Panc1 (cell line): ENCODE measurements around the gene MAGI2.

Experiments used
- CTCF ChIP-seq: fragments of 450-650 bp; IDR thresholded peaks from 2 replicates; pipeline ENCODE4 v1.5.1; 2017; ENCODE audit warnings: mild to moderate bottlenecking
- POLR2AphosphoS5 ChIP-seq: IDR thresholded peaks from 2 replicates; pipeline ENCODE4 v1.6.1; 2012; ENCODE audit warnings: mild to moderate bottlenecking, low read depth, low read length, moderate library complexity
- SIN3A ChIP-seq: IDR thresholded peaks from 2 replicates; pipeline ENCODE4 v1.6.1; 2012; ENCODE audit warnings: low read depth, mild to moderate bottlenecking, low read length, moderate library complexity, borderline replicate concordance; ENCODE audit not compliant: insufficient read depth
- TF ChIP-seq, protein P1 (sequence below), 2 experiments: IDR thresholded peaks; 2 replicates each; pipeline ENCODE4 v1.6.1; 2011 to 2012; ENCODE audit warnings: low read depth in 2 of 2, control low read depth in 1 of 2, low read length in 1 of 2, mild to moderate bottlenecking in 1 of 2, moderate library complexity in 1 of 2; ENCODE audit not compliant: insufficient read depth in 1 of 2

DNA sequence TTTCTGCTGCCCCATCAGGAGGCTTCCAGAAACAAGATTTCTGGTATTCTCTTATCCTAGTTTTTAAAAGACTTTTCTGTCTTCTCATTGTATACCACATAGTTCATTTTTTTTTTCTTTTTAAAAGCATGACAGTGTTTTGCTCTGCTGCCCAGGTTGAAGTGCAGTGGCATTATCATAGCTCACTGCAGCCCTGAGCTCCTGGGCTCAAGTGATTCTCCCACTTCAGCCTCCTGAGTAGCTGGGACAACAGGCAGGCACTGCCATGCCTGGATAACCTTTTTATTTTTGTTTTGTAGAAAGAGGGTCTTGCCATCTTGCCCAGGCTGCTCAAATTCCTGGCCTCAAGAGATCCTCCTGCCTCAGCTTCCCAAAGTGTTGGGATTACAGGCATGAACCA, 757.6 kb downstream of the MAGI2 start:
- TF ChIP-seq CTCF (no peak), SIN3A (no peak), POLR2AphosphoS5 (no peak)
- TF ChIP-seq, protein P1, sequence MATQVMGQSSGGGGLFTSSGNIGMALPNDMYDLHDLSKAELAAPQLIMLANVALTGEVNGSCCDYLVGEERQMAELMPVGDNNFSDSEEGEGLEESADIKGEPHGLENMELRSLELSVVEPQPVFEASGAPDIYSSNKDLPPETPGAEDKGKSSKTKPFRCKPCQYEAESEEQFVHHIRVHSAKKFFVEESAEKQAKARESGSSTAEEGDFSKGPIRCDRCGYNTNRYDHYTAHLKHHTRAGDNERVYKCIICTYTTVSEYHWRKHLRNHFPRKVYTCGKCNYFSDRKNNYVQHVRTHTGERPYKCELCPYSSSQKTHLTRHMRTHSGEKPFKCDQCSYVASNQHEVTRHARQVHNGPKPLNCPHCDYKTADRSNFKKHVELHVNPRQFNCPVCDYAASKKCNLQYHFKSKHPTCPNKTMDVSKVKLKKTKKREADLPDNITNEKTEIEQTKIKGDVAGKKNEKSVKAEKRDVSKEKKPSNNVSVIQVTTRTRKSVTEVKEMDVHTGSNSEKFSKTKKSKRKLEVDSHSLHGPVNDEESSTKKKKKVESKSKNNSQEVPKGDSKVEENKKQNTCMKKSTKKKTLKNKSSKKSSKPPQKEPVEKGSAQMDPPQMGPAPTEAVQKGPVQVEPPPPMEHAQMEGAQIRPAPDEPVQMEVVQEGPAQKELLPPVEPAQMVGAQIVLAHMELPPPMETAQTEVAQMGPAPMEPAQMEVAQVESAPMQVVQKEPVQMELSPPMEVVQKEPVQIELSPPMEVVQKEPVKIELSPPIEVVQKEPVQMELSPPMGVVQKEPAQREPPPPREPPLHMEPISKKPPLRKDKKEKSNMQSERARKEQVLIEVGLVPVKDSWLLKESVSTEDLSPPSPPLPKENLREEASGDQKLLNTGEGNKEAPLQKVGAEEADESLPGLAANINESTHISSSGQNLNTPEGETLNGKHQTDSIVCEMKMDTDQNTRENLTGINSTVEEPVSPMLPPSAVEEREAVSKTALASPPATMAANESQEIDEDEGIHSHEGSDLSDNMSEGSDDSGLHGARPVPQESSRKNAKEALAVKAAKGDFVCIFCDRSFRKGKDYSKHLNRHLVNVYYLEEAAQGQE (IDR thresholded peaks at IDR 0.05; ENCODE audit: insufficient read depth in 1 of 2, low read depth in 2 of 2, low read length in 1 of 2): no peak
